ENCODE data around the gene CXCR5. TPM values are rescaled to one million over a fixed set of nuclear protein-coding genes. Genes with fewer than 3 reads are reported as not detected.
A peak's percentile ranks its signal among the peaks of the same experiment; 100 is the strongest.

The CXCR5 gene
- total RNA-seq, 6 experiments from 2014 or later = 0.07 TPM; not detected in 4

- H3K36me3 ChIP-seq = no peaks in the 10 kb centered on the region
- intact Hi-C loops (cut with DNase I) = no loop called here
- TF ChIP-seq POLR2A (IDR thresholded peaks at IDR 0.05) = no peak
- no peak for TF ChIP-seq CTCF (IDR thresholded peaks at IDR 0.05)
- H3K4me3 ChIP-seq = no peak overlapping the region
- 83% methylated on average over 2 of the region's 3 CpGs for WGBS (ENCODE audit: insufficient coverage, low coverage, low lambda C conversion rate, missing lambda C conversion rate)
- ATAC-seq (peak in 1 of 4 donors; percentile 16), DNase-seq (no peak)
- H3K27ac ChIP-seq = no peak overlapping the region
- no peaks in the 10 kb centered on the region for H3K27me3 ChIP-seq
- no peaks in the 10 kb centered on the region for H3K9me3 ChIP-seq
- H3K4me1 ChIP-seq = peaks cover 0 to 14% (median 4%) of the 10 kb centered on the region in 4 donors
Measured at GRCh38 chr11:118846181-118846935, 37.3 kb upstream of the CXCR5 start.

GRCh38 chr11:118849825-118850224 is 33.9 kb upstream of the CXCR5 start:
- TF ChIP-seq CTCF (IDR thresholded peaks at IDR 0.05) (no peak), POLR2A (IDR thresholded peaks at IDR 0.05) (no peak)
- Histone ChIP-seq H3K9me3 (no peaks in the 10 kb centered on the region), H3K36me3 (no peaks in the 10 kb centered on the region), H3K27me3 (no peaks in the 10 kb centered on the region), H3K4me3 (no peak overlapping the region), H3K27ac (no peak overlapping the region), H3K4me1 (no peaks in the 10 kb centered on the region)
- DNase-seq (no peak), ATAC-seq (no peak)
- intact Hi-C loops (cut with DNase I) = no loop called here
- 83% methylated on average over 4 of the region's 4 CpGs for WGBS (ENCODE audit: insufficient coverage, low coverage, low lambda C conversion rate, missing lambda C conversion rate)

- Histone ChIP-seq H3K4me1 (no peaks in the 10 kb centered on the region), H3K4me3 (no peak overlapping the region), H3K27me3 (no peaks in the 10 kb centered on the region), H3K27ac (no peak overlapping the region), H3K9me3 (no peaks in the 10 kb centered on the region), H3K36me3 (no peaks in the 10 kb centered on the region)
- ATAC-seq = no peak
- DNase-seq = no peak
- intact Hi-C loops (cut with DNase I) = no loop called here
- TF ChIP-seq CTCF (IDR thresholded peaks at IDR 0.05) = no peak
- TF ChIP-seq POLR2A (IDR thresholded peaks at IDR 0.05) = no peak
- 59% methylated on average over 3 of the region's 3 CpGs for WGBS (ENCODE audit: insufficient coverage, low coverage, low lambda C conversion rate, missing lambda C conversion rate)
Measured at GRCh38 chr11:118851970-118852369, 31.7 kb upstream of the CXCR5 start.

GRCh38 chr11:118853678-118854077 is 30.0 kb upstream of the CXCR5 start:
- no peaks in the 10 kb centered on the region for H3K9me3 ChIP-seq
- intact Hi-C loops (cut with DNase I) = no loop called here
- no peaks in the 10 kb centered on the region for H3K27me3 ChIP-seq
- DNase-seq (no peak), ATAC-seq (no peak)
- no peak overlapping the region for H3K4me3 ChIP-seq
- WGBS (ENCODE audit: insufficient coverage, low coverage, low lambda C conversion rate, missing lambda C conversion rate) = 97% methylated on average over 12 of the region's 12 CpGs
- no peaks in the 10 kb centered on the region for H3K36me3 ChIP-seq
- no peaks in the 10 kb centered on the region for H3K4me1 ChIP-seq
- TF ChIP-seq POLR2A (IDR thresholded peaks at IDR 0.05) (no peak), CTCF (IDR thresholded peaks at IDR 0.05) (no peak)
- H3K27ac ChIP-seq = no peak overlapping the region
